GM12891 (cell line): ENCODE data around the gene IGFN1.

Source experiments
- PAX5 ChIP-seq: IDR thresholded peaks from 2 replicates; pipeline ENCODE4 v1.6.1; 2011; ENCODE audit warnings: low read length, moderate library complexity, mild to moderate bottlenecking; ENCODE audit not compliant: insufficient read depth, severe bottlenecking
- POLR2A ChIP-seq: IDR thresholded peaks from 2 replicates; pipeline ENCODE4 v1.6.1; 2011; ENCODE audit warnings: low read depth, low read length, control low read depth
- POLR2AphosphoS5 ChIP-seq: IDR thresholded peaks from 2 replicates; pipeline ENCODE4 v1.6.1; 2011; ENCODE audit warnings: low read depth, low read length, control low read depth
- POU2F2 ChIP-seq: IDR thresholded peaks from 2 replicates; pipeline ENCODE4 v1.6.1; 2011; ENCODE audit warnings: low read depth, mild to moderate bottlenecking, control low read depth, low read length, moderate library complexity
- SPI1 ChIP-seq: IDR thresholded peaks from 2 replicates; pipeline ENCODE4 v1.6.1; 2011; ENCODE audit warnings: low read depth, low read length, control low read depth
- TAF1 ChIP-seq: IDR thresholded peaks from 2 replicates; pipeline ENCODE4 v1.6.1; 2011; ENCODE audit warnings: low read depth, low read length, control low read depth

GRCh38 chr1:201262963-201263608, 72.5 kb downstream of the IGFN1 start:
- TF ChIP-seq TAF1, result no peak
- no peak for TF ChIP-seq POLR2A
- no peak for TF ChIP-seq POLR2AphosphoS5
- TF ChIP-seq POU2F2, result no peak
- TF ChIP-seq SPI1, result no peak
- TF ChIP-seq PAX5, result no peak
